Amniotic stem cell (primary cell): Measurements from ENCODE around the gene TFAP2E.

Experiments
- DNase-seq: peaks from one replicate; lab custom pipeline; 2025; lab: John Stamatoyannopoulos, UW

Gene TFAP2E

DNA sequence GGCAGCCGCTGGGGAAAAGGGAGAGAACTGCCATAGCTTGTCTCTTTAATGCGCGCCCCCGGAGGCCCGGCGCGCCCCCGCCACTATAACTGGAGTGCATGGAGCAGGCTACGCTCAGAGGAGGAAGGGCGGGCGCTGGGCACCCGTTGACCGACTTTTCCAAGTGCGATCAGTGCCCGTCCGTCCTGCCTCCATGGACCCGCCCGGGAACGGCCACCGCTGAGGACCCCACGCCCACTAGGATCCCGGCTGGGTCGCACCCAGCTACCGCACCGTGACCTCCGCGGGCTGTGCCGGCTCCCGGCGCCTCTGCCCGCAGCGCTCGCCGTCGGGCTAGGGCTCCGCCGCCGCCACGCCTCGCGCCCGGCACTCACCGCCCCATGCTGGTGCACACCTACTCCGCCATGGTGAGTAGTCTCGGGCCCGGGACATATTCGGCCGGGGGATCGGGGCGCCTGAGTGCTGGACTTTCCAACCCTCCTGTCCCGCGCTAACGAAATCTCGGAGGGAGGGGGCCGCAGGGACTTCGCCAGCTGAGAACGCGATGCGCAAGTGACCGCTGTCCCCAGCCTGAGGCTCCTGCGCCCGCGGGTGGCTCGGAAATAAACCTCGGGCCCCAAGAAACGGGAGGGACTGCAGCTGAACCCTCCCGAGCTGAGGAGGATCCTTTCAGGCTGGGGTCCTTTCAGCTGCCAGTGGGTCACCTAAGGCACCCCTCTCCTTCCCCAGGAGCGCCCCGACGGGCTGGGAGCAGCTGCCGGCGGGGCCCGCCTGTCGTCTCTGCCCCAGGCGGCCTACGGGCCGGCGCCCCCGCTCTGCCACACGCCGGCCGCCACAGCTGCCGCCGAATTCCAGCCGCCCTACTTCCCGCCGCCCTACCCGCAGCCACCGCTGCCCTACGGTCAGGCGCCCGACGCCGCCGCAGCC is at the start of gene TFAP2E:
Gene TFAP2E, plus strand, starts transcription at position 117 of the 927 bp plus-strand sequence. Its CDS starts 264 bp downstream, at position 381.
- DNase-seq, result no peak

- no peak for DNase-seq
These were observed 49.0 kb upstream of the TFAP2E start for GRCh38 chr1:35524106-35524505.

DNA sequence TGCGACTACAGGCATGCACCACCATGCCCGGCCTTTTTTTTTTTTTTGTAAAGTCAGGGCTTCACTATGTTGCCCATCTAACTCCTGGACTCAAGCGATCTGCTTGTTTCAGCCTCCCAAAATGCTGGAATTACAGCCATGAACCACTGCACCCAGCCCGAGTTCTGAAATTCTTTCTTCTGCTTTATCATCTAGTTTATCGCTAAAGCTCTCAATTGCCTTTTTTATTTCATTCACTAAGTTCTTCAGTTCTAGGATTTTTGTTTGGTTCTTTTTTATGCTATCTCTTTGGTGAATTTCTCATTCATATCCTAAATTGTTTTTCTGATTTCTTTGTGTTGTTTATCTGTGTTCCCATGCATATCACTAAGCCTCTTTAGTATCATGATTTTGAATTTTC is 42.9 kb upstream of the TFAP2E start:
- no peak for DNase-seq

GRCh38 chr1:35530946-35531345 is 42.2 kb upstream of the TFAP2E start:
- DNase-seq, result no peak

GRCh38 chr1:35531368-35531767 is 41.7 kb upstream of the TFAP2E start:
- DNase-seq, result no peak

DNA sequence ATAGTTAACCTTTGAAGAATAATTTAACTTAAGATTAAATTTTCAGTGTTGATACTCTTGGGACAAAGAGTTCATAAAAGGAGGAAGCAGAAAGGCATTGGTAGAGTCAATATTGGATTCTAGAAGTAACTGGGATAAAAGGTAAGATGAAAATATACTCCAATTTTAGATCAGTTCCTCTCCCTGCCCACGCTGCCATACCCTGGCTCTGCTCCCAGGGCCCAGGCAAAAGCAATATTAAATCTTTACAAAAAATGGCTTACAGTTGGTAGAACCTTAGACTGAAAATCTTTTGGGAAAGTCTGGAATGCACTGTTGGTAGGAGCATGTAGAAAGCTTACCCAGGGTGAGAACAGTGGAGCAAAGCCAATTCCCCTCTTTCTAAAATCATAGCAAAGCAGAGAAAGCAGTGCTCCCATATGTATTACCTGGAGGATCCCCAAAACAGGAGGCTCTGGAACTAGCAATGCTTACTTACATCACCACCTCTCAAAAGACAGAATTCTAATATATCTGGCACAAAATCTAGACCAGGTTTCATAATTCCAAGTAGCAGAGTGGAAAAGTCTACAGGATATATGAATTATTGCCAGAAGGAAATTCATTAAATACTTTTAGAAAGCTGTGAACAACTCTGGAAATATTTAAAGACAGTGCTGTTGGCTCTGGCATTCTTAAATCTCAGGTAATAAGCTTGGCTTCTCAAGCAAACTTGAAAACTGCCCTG is 40.5 kb upstream of the TFAP2E start:
- DNase-seq, result no peak

DNA sequence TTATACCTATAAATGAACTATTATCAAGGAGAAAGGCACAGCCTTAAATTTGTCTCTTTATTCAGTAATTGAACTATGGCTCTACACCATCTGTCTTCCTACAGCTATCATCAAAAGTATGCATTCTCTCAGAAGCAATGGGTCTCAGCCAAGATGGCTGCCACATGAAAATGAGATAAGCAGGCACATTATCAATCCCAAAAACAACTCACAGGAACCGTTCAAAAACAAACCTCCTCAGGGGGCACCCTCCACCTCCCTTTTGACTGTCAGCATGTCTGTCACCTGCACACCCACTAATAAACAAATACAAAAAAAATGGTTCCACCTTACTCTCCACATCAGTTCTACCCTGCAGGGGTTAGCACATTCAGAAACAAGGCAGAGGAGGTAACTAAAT is 39.5 kb upstream of the TFAP2E start:
- no peak for DNase-seq

DNA sequence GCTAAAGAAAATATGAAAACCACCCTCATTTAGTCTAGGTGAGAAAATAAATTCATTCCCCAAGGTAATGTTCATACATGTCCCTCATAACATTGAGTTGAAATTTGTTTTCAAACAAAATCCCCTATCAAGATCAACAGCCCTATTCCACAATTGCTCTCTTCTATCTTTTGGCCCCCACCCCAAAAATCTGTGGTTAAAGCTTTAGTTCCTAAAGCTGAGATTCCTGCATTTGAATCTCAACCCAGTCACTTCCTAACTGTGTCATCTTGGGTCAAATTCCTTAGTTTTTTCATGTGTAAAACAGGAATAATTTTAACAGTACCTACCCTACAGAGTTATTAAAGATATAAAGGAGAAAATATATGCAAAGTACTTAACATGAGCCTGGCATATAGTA is 37.9 kb upstream of the TFAP2E start:
- no peak for DNase-seq

DNA sequence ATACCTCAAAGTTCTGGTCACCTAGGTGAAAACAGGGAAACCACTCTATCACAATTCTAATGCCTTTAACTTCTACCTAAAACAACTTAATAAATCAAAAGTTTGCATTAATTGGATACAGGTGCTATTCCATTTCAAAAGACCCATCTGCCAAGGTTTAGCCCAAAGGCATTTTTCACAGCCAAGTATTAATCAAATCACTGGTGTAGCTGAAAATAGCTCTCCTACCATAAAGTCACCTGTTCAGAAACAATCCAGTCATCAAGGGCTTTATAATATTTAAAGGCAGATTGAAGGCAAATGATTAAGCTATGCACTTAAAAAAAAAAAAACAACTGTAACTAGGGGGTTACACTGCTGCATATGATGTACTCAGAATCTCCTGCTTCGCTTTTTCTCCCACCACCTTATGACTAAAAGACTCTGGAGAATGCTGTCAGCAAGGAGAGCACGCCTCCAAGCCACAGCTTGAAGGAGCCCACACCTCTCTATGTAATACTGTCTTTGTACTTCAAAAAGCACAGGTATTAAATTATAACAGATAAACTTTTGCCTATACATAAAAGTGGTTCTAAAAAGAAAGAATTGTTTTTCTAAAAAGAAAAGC is 36.5 kb upstream of the TFAP2E start:
- no peak for DNase-seq

DNA sequence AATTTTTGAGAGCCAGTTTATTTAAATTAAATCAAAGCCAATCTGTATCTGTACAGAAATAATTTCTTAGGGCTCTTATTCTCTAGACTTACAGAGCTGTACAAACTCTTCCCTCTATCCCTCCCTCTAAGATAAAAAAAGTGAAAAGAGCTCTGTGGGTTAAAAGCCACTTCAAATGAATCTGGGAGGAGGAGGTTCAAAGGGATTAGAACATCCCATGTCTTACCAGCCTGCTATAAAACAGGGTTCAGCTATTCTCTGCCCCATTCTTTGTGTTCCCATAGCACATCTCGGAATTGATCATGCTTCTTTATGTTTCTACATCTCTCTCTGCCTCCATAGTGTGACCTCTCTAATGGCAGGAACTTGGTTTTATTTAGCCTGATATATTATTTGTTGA is 35.3 kb upstream of the TFAP2E start:
- no peak for DNase-seq

GRCh38 chr1:35539073-35539823 is 33.9 kb upstream of the TFAP2E start:
- DNase-seq, result no peak

DNA sequence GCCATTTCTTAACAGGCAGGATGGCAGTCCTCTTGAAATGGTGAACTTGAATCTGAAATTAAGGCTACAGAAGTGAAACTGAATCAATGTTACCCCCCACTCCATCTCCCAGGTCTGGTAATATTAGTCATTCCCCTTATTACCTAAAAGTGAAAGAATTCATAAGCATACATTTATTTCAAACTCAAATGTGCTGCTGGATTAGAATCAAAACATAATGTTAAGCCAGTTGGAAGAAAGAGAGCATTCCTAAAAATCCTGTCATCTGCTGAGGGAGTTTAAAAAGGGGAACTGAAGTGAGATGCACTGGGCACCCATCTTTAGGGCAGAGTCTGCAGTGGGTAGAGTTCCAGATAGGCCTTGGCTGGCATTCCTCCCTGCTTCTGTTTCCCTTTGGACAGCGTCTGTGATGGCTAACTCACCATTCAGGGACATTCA is 33.3 kb upstream of the TFAP2E start:
- DNase-seq, result no peak

GRCh38 chr1:35544976-35545375 is 28.1 kb upstream of the TFAP2E start:
- DNase-seq, result no peak

- DNase-seq, result no peak
These were observed 26.5 kb upstream of the TFAP2E start for GRCh38 chr1:35546614-35547013.

- no peak for DNase-seq
These were observed 19.3 kb upstream of the TFAP2E start for GRCh38 chr1:35553851-35554250.

- DNase-seq, result no peak
These were observed 18.6 kb upstream of the TFAP2E start for GRCh38 chr1:35554266-35555211.

DNA sequence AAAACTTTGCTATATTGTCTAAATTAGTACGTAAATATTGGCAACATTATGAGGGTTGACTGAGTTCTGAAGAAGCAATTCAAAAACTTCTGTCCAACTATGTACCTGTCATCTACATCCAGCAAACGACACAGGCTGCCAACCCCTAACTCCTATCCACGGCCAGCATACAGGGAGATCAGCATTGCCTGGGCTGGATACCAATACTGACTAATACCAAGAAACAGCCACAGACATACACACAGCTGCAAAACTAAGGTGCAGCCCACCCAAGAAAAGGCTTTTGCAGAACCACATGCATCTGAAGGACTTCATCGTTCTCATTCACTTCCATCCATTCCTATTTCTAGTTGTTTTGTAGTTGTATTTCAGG is 17.9 kb upstream of the TFAP2E start:
- DNase-seq, result no peak

DNA sequence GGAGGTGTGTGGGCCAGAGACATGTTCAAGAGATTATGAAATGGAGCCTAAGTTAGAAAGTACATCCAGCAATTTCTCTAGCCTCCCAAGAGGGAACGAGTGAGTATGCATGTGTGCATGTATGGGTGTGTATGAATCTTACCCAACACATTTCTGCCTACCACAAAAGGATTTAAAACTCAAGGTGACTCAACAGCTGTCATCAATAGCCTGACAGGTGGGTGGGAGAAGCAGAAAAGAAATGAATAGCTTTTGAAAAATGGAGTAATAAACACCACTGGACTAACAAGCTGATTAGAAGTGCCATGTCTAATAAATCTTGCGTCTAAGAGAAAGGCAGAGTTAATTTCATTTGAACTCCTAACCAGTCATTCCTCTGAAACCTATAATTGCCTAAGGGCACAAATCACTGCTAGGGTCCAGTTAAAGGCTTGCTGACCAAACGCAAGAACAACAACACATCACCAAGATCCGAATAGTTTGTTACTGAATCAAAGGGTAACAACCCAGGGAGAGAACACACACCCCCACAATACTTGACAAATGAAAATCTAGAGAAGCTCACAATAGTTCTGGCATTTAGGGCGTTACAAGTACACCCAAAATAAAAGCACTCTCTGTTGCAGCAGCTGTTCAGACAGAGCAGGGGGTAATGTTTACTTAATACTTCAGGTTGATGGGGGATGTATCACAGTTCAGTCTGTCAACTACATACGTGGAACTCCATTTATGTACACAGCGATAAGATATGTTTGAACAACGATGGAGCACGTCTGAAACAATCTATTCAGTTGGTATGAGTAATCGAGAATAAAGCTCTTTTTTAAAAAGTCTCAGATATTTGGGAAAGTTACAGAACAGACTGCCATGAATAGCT is 17.3 kb upstream of the TFAP2E start:
- DNase-seq, result no peak

GRCh38 chr1:35556484-35557117 is 16.5 kb upstream of the TFAP2E start:
- no peak for DNase-seq
